Retina (tissue), 1 donor: Measurements from ENCODE around the gene RALB.

Experiments
- DNase-seq: peaks from one replicate; pipeline ENCODE4 v3.0.0-alpha.2; 2016

Gene RALB

GRCh38 chr2:120252225-120253020, at the start of gene RALB:
TSS of gene RALB (plus strand) at chr2:120252852. CDS start at chr2:120278665, 25,813 bp downstream.
- DNase-seq: peak; percentile 99

DNA sequence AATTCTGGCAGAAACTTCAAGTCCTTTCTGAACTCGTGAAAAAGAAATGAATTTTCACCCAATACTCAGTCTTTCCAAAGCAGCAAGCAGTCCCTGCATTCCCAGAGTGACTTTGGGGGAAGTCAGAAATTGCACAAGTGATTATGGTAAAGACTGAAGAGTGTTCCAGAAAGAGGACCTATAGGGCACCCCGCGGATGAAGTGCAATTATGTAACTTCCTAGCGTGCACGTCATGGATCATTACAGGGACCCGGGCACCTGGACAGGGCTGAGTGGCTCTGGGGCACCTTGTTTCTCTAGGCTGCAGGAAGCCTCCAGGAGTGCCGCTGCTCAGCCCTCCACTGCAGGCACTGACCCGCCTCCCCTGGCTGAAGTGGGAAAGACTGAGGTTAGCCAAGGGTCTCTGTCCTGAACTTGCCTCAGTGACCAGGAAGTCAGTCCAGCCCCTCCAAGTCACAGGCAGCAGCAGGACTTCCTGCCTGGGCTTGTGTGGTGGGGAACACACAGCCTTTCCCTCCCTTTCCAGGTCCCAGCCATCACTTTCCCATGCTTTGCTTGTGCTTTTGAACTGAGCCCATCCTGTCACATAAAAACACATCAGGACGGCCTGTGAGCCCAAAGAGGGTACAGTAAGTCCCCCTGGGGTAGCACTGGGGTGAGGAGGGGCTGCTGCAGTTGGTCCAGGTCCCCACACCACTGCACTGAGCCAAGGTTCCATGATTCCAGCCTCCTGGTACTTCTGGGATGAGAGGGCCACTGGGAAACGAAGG, 49.2 kb upstream of the RALB start:
- no peak for DNase-seq

DNA sequence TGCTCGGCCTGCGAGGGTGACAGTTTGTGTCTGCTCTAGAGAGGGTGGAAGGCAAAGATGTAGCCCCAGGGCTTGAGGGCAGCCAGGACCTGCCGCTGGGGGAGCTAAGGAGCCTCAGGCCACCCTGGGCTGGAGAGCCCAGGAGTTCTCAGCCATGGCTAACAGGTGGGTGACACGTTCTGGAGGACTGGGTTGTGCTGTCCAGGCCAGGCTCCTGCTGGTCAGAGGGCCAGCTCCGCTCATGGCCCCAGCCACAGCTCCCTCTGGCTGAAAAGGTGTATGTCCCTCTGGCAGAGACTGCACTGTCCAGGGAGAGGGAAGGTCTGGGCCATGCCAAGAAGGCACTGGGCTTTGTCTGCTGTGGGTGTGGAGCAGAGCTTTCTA, 48.6 kb upstream of the RALB start:
- DNase-seq: no peak

- DNase-seq: no peak
Observed at GRCh38 chr2:120204417-120204816, 48.2 kb upstream of the RALB start.

- no peak for DNase-seq
Observed at GRCh38 chr2:120204945-120205670, 47.5 kb upstream of the RALB start.

GRCh38 chr2:120206022-120206581, 46.5 kb upstream of the RALB start:
- DNase-seq: no peak

DNA sequence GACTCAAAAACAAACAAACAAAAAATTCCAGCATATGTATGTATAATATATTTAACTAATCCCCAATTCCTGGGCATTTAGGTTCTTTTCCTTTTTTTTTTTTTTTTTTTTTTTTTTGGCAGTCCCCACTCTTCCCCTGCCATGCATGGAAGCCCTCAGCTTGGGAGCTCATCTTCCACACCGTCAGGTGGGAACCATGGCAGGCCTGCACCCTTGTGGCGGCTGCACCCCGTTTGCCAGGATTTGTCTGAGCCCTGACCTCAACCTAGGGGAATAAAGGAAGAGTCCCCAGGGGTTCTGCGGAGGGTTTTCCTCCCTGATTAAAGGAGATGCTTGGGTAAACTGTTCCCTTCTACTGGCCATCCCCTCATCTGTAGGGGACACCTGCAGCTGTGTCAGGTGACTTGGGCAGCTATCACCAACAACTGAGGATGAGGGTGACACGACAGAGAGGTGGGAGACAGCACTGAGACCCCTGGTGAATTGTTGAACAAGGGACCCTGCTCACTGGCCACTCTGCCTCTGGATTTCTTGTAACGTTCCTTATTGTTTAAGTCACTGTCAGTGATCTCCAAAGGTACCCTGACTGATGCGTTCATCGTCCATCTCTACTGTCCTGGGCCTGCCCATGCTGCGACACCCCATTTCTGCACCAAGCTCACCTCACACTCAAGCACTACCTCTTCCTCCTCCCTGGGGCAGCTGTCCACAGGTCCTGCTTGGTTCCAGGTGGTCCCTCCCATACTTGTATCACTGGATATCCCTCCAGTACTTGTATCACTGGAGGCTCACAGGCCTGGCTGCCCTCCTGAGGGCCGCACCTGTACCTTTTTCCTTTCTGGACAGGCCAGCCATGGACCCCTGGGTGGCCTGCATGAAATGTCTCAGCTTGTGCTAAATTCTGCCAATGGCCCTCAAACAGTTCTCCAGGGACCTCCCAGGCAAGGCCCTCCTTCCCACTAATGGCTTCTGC, 44.0 kb upstream of the RALB start:
- DNase-seq: no peak

- no peak for DNase-seq
Observed at GRCh38 chr2:120209427-120210269, 43.0 kb upstream of the RALB start.

- DNase-seq: no peak
Observed at GRCh38 chr2:120210270-120210693, 42.4 kb upstream of the RALB start.

DNA sequence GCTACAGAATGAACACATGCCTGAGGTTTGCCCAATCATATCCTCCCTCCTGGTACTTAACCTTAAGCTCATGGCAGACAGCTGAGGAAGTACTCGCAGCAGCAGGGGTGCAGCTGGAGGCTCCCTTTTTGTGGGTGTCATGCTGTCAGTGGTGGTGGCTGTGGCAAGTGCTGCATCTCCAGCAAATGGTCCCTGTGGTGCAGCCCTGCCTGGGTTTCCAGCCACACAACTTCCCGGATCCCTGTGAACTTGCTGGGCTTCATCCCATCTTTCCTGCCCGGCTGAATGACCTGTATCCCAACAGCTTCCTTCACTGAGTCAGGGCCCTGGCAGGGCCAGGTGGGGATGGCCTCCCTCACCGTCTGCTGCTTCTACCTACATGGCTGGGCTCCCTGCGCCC, 34.5 kb upstream of the RALB start:
- no peak for DNase-seq

- no peak for DNase-seq
Observed at GRCh38 chr2:120219291-120219690, 33.4 kb upstream of the RALB start.

DNA sequence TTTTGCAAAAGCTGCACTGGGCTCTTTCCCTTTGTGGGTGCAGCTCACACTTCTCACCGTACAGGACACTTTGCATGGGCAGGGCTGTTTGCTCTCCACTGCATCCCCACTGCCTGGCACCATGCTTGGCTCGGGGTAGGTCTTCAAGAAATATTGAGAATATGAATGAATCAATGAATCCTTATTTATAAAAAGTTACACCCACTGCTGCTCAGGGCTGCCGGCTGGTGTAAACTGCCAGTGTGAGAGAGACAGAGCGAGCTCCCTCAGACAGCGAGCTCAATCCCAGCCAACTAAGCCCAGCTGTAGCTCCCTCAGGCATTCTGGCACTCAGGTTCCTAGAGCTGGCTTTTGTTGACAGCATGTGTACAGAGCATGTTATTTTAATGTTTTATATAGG, 32.9 kb upstream of the RALB start:
- DNase-seq: no peak

- no peak for DNase-seq
Observed at GRCh38 chr2:120220756-120221155, 31.9 kb upstream of the RALB start.

DNA sequence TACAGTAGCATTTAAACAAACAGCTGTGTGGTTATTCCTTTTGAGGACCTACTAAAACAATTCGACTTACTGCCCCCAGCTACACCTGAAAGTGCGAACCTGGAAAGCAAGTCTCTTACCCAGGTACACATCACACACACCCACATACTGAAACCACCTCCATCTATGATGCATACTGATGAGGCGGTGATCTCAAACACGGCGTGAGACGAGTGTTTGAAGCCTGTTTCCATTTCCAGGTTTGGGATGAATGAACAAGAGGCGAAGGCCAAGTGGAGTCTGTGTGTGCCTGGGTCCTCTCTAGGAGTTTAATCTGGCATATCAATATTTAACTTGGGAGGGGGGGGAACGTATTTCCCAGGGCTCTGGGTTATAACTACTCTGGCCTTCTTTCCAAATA, 31.0 kb upstream of the RALB start:
- DNase-seq: no peak

DNA sequence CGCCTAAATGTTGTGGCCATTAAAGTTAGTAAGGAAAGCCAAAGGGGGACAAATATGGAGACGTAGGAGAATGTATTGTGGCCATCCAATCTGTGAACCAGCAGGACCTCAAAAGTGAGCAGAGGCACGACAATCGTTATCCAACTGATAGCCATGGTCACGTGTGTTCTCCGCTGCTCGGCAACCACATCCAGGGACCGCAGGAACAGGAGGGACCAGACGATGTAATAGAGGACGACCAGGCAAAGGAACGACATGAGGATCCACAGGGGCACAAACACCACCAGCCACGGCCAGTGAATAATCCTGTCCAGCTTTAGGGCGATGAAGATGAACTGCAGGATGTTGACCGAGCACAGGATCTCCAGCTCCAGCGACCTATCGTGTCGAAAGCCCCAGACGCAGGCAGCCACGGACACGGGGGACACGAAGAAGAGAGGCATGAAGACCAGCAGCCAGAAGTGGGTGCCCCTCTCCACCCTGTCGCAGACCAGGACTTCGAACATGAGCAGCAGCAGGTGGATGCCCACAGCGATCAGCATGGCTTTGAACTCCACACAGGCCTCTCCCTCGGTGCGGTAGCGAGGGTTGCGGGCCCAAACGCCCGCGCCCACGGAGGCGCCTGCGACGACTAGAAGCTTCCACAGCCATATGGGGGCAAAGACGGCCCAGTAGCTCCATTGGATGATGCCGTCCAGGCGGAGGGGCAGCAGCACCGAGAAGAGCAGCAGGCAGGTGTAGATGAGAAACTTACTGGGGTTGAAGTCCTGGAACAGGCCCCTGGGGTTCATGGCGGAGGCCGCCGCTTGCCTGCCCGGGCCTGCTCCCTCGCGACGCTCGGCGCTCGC, 30.2 kb upstream of the RALB start:
- DNase-seq: no peak

- peak; percentile 94 for DNase-seq
Observed at GRCh38 chr2:120223034-120223912, 29.4 kb upstream of the RALB start, which contains the start of gene TMEM185B. TSS of gene TMEM185B (minus strand) at chr2:120223400. CDS start at chr2:120222976, 424 bp downstream.

DNA sequence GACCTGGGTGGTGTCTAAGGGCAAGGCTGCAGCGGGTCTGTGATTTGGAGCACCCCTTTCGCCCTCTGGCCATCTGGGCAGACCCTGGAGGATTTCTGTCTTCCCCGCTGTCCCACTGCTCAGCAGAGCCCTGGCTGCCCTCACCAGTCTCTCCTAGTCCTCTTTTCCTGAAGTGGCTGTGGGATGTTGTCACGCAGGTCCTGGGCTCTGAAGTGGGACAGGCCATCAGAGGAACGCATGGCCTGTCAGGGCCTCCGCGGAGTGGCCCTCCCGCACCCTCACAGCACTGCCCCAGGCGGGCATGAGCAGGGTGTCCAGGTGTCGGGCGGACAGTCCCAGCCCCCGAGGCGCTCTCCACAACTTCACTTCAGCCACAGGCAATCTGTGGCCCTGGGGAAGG, 28.4 kb upstream of the RALB start:
- no peak for DNase-seq

DNA sequence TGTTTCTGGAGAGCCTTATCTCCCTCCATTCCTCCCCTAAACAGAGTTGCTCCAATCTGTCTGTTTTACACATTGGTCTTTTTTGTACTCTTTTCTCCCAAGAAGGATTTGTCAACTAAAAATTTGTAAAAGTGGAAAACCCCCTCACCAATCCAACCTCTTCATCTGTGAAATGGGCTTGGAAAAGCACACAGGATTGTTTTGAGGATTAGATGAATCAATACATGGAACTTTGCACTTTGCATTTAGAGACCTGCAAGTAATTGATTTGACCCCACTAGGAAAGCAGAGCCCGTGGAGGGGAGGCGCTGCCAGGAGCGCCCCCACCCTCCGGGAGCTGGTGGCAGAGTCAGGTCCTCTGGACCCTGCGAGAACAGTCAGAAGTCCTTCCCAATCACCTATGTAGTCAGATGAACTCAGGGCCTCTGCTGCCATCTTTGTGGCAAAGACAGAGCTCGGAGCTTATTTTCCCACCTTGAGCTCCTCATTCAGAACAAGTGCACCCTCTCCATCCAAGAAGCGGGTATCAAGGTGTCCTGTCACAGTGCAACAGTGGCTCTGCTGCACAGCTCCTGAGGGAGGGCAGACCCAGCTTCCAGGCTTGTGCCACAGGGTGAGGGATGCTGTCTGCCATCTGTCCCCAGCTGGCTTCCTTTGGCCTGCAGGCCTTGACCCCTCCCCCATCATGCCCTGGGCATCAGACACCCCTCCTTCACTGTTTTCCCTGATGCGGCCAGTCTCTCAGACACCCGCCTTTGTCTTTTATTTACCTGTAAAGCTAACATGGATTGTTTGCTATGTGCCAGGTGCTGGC, 27.7 kb upstream of the RALB start:
- no peak for DNase-seq
